IMR-90 (cell line): Measurements from ENCODE around the gene KMT2C. TPM values are rescaled to one million over a fixed set of nuclear protein-coding genes. Genes with fewer than 3 reads are reported as not detected.

Experiments
- ATAC-seq: fragments of 200-7000 bp; cut with Tn5 transposase; 2 replicates; pipeline ENCODE4 v1.9.1; 2020; ENCODE audit warnings: low read depth, mild to moderate bottlenecking, moderate library complexity
- BruUV-seq: library from RNA; stranded (reverse); fragments of 400-500 nt; replicated peaks from 2 replicates; lab custom pipeline; 2021; lab: Mats Ljungman, UMichigan
- CTCF ChIA-PET: fragments of 300-600 bp; formaldehyde crosslinking; extraction: SDS; loops from one replicate; lab custom pipeline; 2021; ENCODE audit warnings: antibody characterized with exemption; lab: Yijun Ruan, JAX
- POLR2A ChIA-PET: fragments of 300-600 bp; sonication (Branson Sonifier 250); formaldehyde crosslinking; loops from one replicate; lab custom pipeline; 2022; ENCODE audit warnings: antibody characterized with exemption; ENCODE audit not compliant: unreplicated experiment; lab: Charles Lee
- DNase-seq: peaks from one replicate; pipeline ENCODE4 v3.0.0; 2013
- H2AFZ ChIP-seq: replicated peaks from 2 replicates; pipeline ENCODE3; 2013; ENCODE audit warnings: low read length, mild to moderate bottlenecking; ENCODE audit not compliant: poor library complexity
- H2AK5ac ChIP-seq: 2 replicates; pipeline ENCODE4 v1.6.1; 2013; ENCODE audit warnings: low read depth, low read length, inconsistent platforms
- H2AK9ac ChIP-seq: replicated peaks from 2 replicates; pipeline ENCODE3; 2013; ENCODE audit warnings: mild to moderate bottlenecking, low read depth, low read length, moderate library complexity; ENCODE audit not compliant: poor library complexity
- H2BK120ac ChIP-seq: 2 replicates; pipeline ENCODE4 v1.6.1; 2013; ENCODE audit warnings: low read depth, low read length, inconsistent platforms
- H2BK15ac ChIP-seq: 3 replicates; pipeline ENCODE4 v1.6.1; 2013; ENCODE audit warnings: low read depth, low read length, inconsistent platforms
- H2BK20ac ChIP-seq: 2 replicates; pipeline ENCODE4 v1.6.1; 2013; ENCODE audit warnings: low read depth, mild to moderate bottlenecking, inconsistent platforms, low read length, moderate library complexity
- H2BK5ac ChIP-seq: 2 replicates; pipeline ENCODE4 v1.6.1; 2013; ENCODE audit warnings: mild to moderate bottlenecking, low read depth, low read length, inconsistent platforms; ENCODE audit not compliant: poor library complexity, severe bottlenecking
- H3K14ac ChIP-seq: replicated peaks from 2 replicates; pipeline ENCODE4 v1.6.1; 2013; ENCODE audit warnings: low read depth, low read length, inconsistent platforms
- H3K18ac ChIP-seq: 2 replicates; pipeline ENCODE4 v1.6.1; 2013; ENCODE audit warnings: low read depth, low read length, control low read depth
- H3K23ac ChIP-seq: 2 replicates; pipeline ENCODE4 v1.6.1; 2013; ENCODE audit warnings: low read depth, low read length, inconsistent platforms
- H3K27ac ChIP-seq: 2 replicates; pipeline ENCODE4 v1.5.1; 2013; ENCODE audit warnings: mild to moderate bottlenecking, control low read depth, low read length; ENCODE audit not compliant: insufficient read depth
- H3K27me3 ChIP-seq: 2 replicates; pipeline ENCODE4 v1.6.1; 2013; ENCODE audit warnings: low read length; ENCODE audit not compliant: control insufficient read depth, insufficient read depth
- H3K36me3 ChIP-seq: 2 replicates; pipeline ENCODE4 v1.6.1; 2013; ENCODE audit warnings: low read length, mixed read lengths; ENCODE audit not compliant: control insufficient read depth, insufficient read depth
- H3K4ac ChIP-seq: 2 replicates; pipeline ENCODE4 v1.6.1; 2013; ENCODE audit warnings: low read depth, low read length, inconsistent platforms
- H3K4me1 ChIP-seq: 2 replicates; pipeline ENCODE4 v1.6.1; 2013; ENCODE audit warnings: low read length, mixed read lengths; ENCODE audit not compliant: control insufficient read depth, insufficient read depth
- H3K4me2 ChIP-seq: 2 replicates; pipeline ENCODE4 v1.6.1; 2013; ENCODE audit warnings: low read depth, mild to moderate bottlenecking, control low read depth, low read length, moderate library complexity
- H3K4me3 ChIP-seq: 2 replicates; pipeline ENCODE4 v1.5.1; 2013; ENCODE audit warnings: low read depth, mild to moderate bottlenecking, control low read depth, low read length, moderate library complexity; ENCODE audit not compliant: insufficient read depth
- H3K56ac ChIP-seq: 2 replicates; pipeline ENCODE4 v1.6.1; 2013; ENCODE audit warnings: low read length, inconsistent platforms; ENCODE audit not compliant: insufficient read depth; ENCODE audit errors: extremely low read depth
- H3K79me1 ChIP-seq, 2 experiments: 2 replicates each; pipeline ENCODE4 v1.6.1; 2013; ENCODE audit warnings: low read length in 2 of 2, inconsistent platforms in 1 of 2, low read depth in 1 of 2
- H3K9ac ChIP-seq: 2 replicates; pipeline ENCODE4 v1.6.1; 2013; ENCODE audit warnings: low read depth, low read length, control low read depth
- H3K9me1 ChIP-seq: 2 replicates; pipeline ENCODE4 v1.6.1; 2013; ENCODE audit warnings: low read length, inconsistent platforms; ENCODE audit not compliant: insufficient read depth
- H3K9me3 ChIP-seq: 2 replicates; pipeline ENCODE4 v1.6.1; 2013; ENCODE audit warnings: low read length; ENCODE audit not compliant: control insufficient read depth, insufficient read depth
- H4K20me1 ChIP-seq: 2 replicates; pipeline ENCODE4 v1.6.1; 2013; ENCODE audit warnings: low read length, inconsistent platforms; ENCODE audit not compliant: insufficient read depth
- H4K5ac ChIP-seq: 2 replicates; pipeline ENCODE4 v1.6.1; 2013; ENCODE audit warnings: mild to moderate bottlenecking, low read depth, low read length, control low read depth
- H4K8ac ChIP-seq, 2 experiments: 2 replicates each; pipeline ENCODE4 v1.6.1; 2013; ENCODE audit warnings: low read depth in 2 of 2, low read length in 2 of 2, control low read depth in 1 of 2, inconsistent platforms in 1 of 2
- H4K91ac ChIP-seq: 2 replicates; pipeline ENCODE4 v1.6.1; 2013; ENCODE audit warnings: low read depth, low read length, inconsistent platforms; ENCODE audit not compliant: insufficient read depth
- BHLHE40 ChIP-seq: fragments of 150-350 bp; IDR thresholded peaks from 2 replicates; pipeline ENCODE4 v1.6.1; 2016; ENCODE audit warnings: mild to moderate bottlenecking, low read depth, low read length
- CHD1 ChIP-seq: IDR thresholded peaks from 2 replicates; pipeline ENCODE4 v1.6.1; 2012; ENCODE audit warnings: low read depth, low read length, improper control_type of control experiment
- CTCF ChIP-seq: conservative IDR thresholded peaks from 2 replicates; pipeline ENCODE4 v1.5.1; 2012; ENCODE audit warnings: mild to moderate bottlenecking, low read depth, low read length, improper control_type of control experiment
- MAFK ChIP-seq: IDR thresholded peaks from 2 replicates; pipeline ENCODE4 v1.6.1; 2012; ENCODE audit warnings: low read depth, low read length, improper control_type of control experiment
- WGBS, 2 experiments: methylation state at CpG; one replicate each; pipeline versions ENCODE4 v1.1.5 to v1.1.7; 2013; ENCODE audit warnings: missing lambda C conversion rate in 2 of 2; ENCODE audit not compliant: insufficient read length in 1 of 2; ENCODE audit errors: extremely low coverage in 2 of 2; 5-methylcytosine and 5-hydroxymethylcytosine counted together
- dilution Hi-C: fragments of 300-500 bp; cut with HindIII; formaldehyde crosslinking; loops from one replicate; pipeline ENCODE4 v1.14.3; 2018; ENCODE audit warnings: low sequenced_read_pairs; ENCODE audit not compliant: unreplicated experiment
- in situ Hi-C: fragments of 300-500 bp; cut with MboI; formaldehyde crosslinking; loops from 3 replicates; pipeline ENCODE4 v1.14.3; 2019; ENCODE audit warnings: low sequenced_read_pairs, inconsistent platforms, mixed read lengths
- intact Hi-C: fragments of 100-400 bp; cut with micrococcal nuclease; formaldehyde crosslinking; loops from 2 replicates; pipeline ENCODE4 v1.10.0; 2022
- polyA plus RNA-seq, 3 experiments: library from polyadenylated mRNA; depleted of rRNA; stranded (reverse); fragments of >200 nt; gene quantifications; 2 replicates each; pipeline ENCODE4 v1.2.3, GENCODE V29; 2012; ENCODE audit warnings: low replicate concordance in 1 of 3
- total RNA-seq: library from RNA; depleted of rRNA; stranded (reverse); fragments of >200 nt; gene quantifications from 2 replicates; pipeline ENCODE4 v1.2.3, GENCODE V29; 2012
- TF ChIP-seq, protein P1 (sequence below): fragments of 150-350 bp; IDR thresholded peaks from 2 replicates; pipeline ENCODE4 v1.6.1; 2016; ENCODE audit warnings: low read depth, mild to moderate bottlenecking, low read length, moderate library complexity, borderline replicate concordance
- TF ChIP-seq, protein P2 (sequence below): fragments of 150-350 bp; IDR thresholded peaks from 2 replicates; pipeline ENCODE4 v1.6.1; 2017; ENCODE audit warnings: mild to moderate bottlenecking, antibody characterized with exemption, low read length, low read depth

The KMT2C gene
- total and polyA plus RNA-seq, 2 of the 4 experiments (the other 2 are of a cell fraction): 8.0 to 23.3 TPM

DNA sequence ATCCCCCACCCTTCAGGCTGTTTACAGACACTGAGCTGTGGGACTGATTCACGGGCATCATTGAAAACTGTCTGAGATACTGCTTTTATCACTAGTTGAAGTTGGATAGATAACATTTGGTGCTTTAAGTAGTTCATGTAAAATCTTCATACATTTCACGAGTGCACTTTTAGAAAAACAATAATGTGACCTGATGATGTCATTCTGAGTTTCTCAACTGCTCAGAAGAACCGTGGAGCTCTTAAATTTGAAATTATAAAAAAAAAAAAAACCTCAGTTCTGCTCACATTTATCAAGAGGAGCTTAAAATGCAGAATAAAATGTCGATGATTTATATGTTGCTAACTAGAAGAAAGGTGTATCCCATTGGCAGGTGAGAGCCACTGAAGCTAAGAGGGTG lies 328.8 kb downstream of the KMT2C start:
- no peak overlapping the region for H3K4me2 ChIP-seq
- H2BK120ac ChIP-seq: no peak overlapping the region
- no peaks in the 10 kb centered on the region for H3K9me3 ChIP-seq
- no peak for TF ChIP-seq MAFK
- no peak for TF ChIP-seq CTCF
- no peak for TF ChIP-seq BHLHE40
- TF ChIP-seq CHD1: no peak
- TF ChIP-seq, protein P1, sequence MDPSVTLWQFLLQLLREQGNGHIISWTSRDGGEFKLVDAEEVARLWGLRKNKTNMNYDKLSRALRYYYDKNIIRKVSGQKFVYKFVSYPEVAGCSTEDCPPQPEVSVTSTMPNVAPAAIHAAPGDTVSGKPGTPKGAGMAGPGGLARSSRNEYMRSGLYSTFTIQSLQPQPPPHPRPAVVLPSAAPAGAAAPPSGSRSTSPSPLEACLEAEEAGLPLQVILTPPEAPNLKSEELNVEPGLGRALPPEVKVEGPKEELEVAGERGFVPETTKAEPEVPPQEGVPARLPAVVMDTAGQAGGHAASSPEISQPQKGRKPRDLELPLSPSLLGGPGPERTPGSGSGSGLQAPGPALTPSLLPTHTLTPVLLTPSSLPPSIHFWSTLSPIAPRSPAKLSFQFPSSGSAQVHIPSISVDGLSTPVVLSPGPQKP: no peak
- TF ChIP-seq, protein P2, sequence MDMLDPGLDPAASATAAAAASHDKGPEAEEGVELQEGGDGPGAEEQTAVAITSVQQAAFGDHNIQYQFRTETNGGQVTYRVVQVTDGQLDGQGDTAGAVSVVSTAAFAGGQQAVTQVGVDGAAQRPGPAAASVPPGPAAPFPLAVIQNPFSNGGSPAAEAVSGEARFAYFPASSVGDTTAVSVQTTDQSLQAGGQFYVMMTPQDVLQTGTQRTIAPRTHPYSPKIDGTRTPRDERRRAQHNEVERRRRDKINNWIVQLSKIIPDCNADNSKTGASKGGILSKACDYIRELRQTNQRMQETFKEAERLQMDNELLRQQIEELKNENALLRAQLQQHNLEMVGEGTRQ: no peak
- no peak overlapping the region for H2BK20ac ChIP-seq
- no peak overlapping the region; the same call in 1 of the 2 replicates for H4K5ac ChIP-seq
- H4K8ac ChIP-seq: no peak overlapping the region
- H4K20me1 ChIP-seq: no peaks in the 10 kb centered on the region
- H2AFZ ChIP-seq: no peak overlapping the region
- no peak overlapping the region for H3K18ac ChIP-seq
- no peaks in the 10 kb centered on the region for H3K27me3 ChIP-seq
- no peak overlapping the region for H2AK5ac ChIP-seq
- no TSS peak for BruUV-seq
- no peaks in the 10 kb centered on the region for H3K79me1 ChIP-seq
- no peak overlapping the region for H3K4me3 ChIP-seq
- ChIA-PET CTCF (no interaction called here), POLR2A (no interaction called here)
- no peak overlapping the region for H2BK5ac ChIP-seq
- no peak overlapping the region for H2BK15ac ChIP-seq
- no peak overlapping the region for H4K91ac ChIP-seq
- peak; percentile 48 for DNase-seq
- H3K56ac ChIP-seq: no peak overlapping the region
- intact Hi-C loops (no loop called here), in situ Hi-C loops (no loop called here), dilution Hi-C loops (no loop called here)
- no CpG with 5 or more reads among the region's 4 CpGs for WGBS, 2 experiments
- peaks cover 14% of the 10 kb centered on the region for H3K36me3 ChIP-seq
- H2AK9ac ChIP-seq: no peak overlapping the region
- H3K27ac ChIP-seq: no peak overlapping the region
- no peak overlapping the region for H3K9ac ChIP-seq
- H3K9me1 ChIP-seq: peaks cover 4% of the 10 kb centered on the region
- H3K4ac ChIP-seq: no peak overlapping the region
- H3K4me1 ChIP-seq: peaks cover 4% of the 10 kb centered on the region; the same call in 1 of the 2 replicates
- H3K14ac ChIP-seq: no peak overlapping the region
- ATAC-seq: peak; percentile 56
- H3K23ac ChIP-seq: no peak overlapping the region
